Esophagus mucosa (tissue), 1 donor: Measurements from ENCODE around the gene NFATC4. TPM values are rescaled to one million over a fixed set of nuclear protein-coding genes. Genes with fewer than 3 reads are reported as not detected.
A peak's percentile ranks its signal among the peaks of the same experiment; 100 is the strongest.
"Not testable (repeated sequence)": the region's sequence is repeated elsewhere in the genome, so short reads cannot be mapped to it uniquely, and the experiment has no call there.

Source experiments
- ATAC-seq: fragments of 200-7000 bp; cut with Tn5 transposase; one replicate; pipeline ENCODE4 v1.9.1; 2020
- total RNA-seq: library from RNA; stranded (reverse); gene quantifications from one replicate; pipeline ENCODE4 v1.2.4, GENCODE V29; 2023
- donor health status: DM: yes; HTN: yes; CAD: no.

Gene NFATC4
- 3.4 TPM for total RNA-seq

- ATAC-seq: no peak
Observed at GRCh38 chr14:24367514-24368211, at the start of gene NFATC4. NFATC4 (plus strand) TSS chr14:24368184; CDS start chr14:24368341, 157 bp downstream.

- ATAC-seq: no peak
Observed at GRCh38 chr14:24321212-24321975, 46.6 kb upstream of the NFATC4 start.

GRCh38 chr14:24322672-24323071 lies 45.3 kb upstream of the NFATC4 start:
- ATAC-seq: no peak

- no peak for ATAC-seq
Observed at GRCh38 chr14:24323341-24323740, 44.6 kb upstream of the NFATC4 start.

- ATAC-seq: no peak
Observed at GRCh38 chr14:24324024-24324423, 44.0 kb upstream of the NFATC4 start.

- no peak for ATAC-seq
Observed at GRCh38 chr14:24325041-24325530, 42.9 kb upstream of the NFATC4 start.

GRCh38 chr14:24325963-24326362 lies 42.0 kb upstream of the NFATC4 start:
- no peak for ATAC-seq

GRCh38 chr14:24327303-24327702 lies 40.7 kb upstream of the NFATC4 start:
- no peak for ATAC-seq

- not testable (repeated sequence) for ATAC-seq
Observed at GRCh38 chr14:24327914-24328313, 40.1 kb upstream of the NFATC4 start.

GRCh38 chr14:24329073-24329663 lies 38.8 kb upstream of the NFATC4 start:
- ATAC-seq: no peak

GRCh38 chr14:24329736-24330135 lies 38.2 kb upstream of the NFATC4 start:
- no peak for ATAC-seq

GRCh38 chr14:24330973-24331674 lies 36.9 kb upstream of the NFATC4 start:
- ATAC-seq: no peak

- no peak for ATAC-seq
Observed at GRCh38 chr14:24331731-24332267, 36.2 kb upstream of the NFATC4 start.

- peak; percentile 71 for ATAC-seq
Observed at GRCh38 chr14:24332268-24332993, 35.6 kb upstream of the NFATC4 start.

- peak; percentile 16 for ATAC-seq
Observed at GRCh38 chr14:24334431-24335291, 33.3 kb upstream of the NFATC4 start, which contains the start of gene ADCY4. ADCY4 (minus strand) TSS chr14:24335071; CDS start chr14:24334652, 419 bp downstream.

- ATAC-seq: no peak
Observed at GRCh38 chr14:24335461-24336171, 32.4 kb upstream of the NFATC4 start.

- no peak for ATAC-seq
Observed at GRCh38 chr14:24337144-24337823, 30.7 kb upstream of the NFATC4 start.

- ATAC-seq: no peak
Observed at GRCh38 chr14:24337824-24338175, 30.2 kb upstream of the NFATC4 start.

- ATAC-seq: no peak
Observed at GRCh38 chr14:24338843-24339242, 29.1 kb upstream of the NFATC4 start.
